Activated CD8-positive, alpha-beta T cell treated with anti-CD3 and anti-CD28 coated beads for 36 hours (primary cell): ENCODE measurements around the gene CCDC51. TPM values are rescaled to one million over a fixed set of nuclear protein-coding genes. Genes with fewer than 3 reads are reported as not detected.

Source experiments
- ATAC-seq: fragments of 200-7000 bp; cut with Tn5 transposase; one replicate; pipeline ENCODE4 v1.10.0; 2021; ENCODE audit warnings: mild to moderate bottlenecking, moderate library complexity
- CTCF ChIA-PET: fragments of 350-600 bp; sonication (Branson Sonifier 250); formaldehyde crosslinking; loops from one replicate; lab custom pipeline; 2021; ENCODE audit warnings: antibody characterized with exemption; lab: Charles Lee
- POLR2A ChIA-PET: fragments of 350-600 bp; sonication (Branson Sonifier 250); formaldehyde crosslinking; loops from one replicate; lab custom pipeline; 2021; ENCODE audit warnings: antibody characterized with exemption; lab: Charles Lee
- DNase-seq: peaks from one replicate; pipeline ENCODE4 v3.0.0-alpha.2; 2020
- H3K27ac Mint-ChIP-seq: one replicate; pipeline ENCODE4 v1.8.0; 2021; ENCODE audit warnings: mild to moderate bottlenecking, mixed read lengths
- H3K27me3 Mint-ChIP-seq: one replicate; pipeline ENCODE4 v1.8.0; 2021; ENCODE audit warnings: mixed read lengths
- H3K36me3 Mint-ChIP-seq: one replicate; pipeline ENCODE4 v1.8.0; 2021; ENCODE audit warnings: low read depth, mixed read lengths
- H3K4me1 Mint-ChIP-seq: one replicate; pipeline ENCODE4 v1.8.0; 2021; ENCODE audit warnings: low read depth, mixed read lengths
- H3K4me3 Mint-ChIP-seq: one replicate; pipeline ENCODE4 v1.8.0; 2021; ENCODE audit warnings: mild to moderate bottlenecking, moderate library complexity, mixed read lengths
- H3K9me3 Mint-ChIP-seq: one replicate; pipeline ENCODE4 v1.8.0; 2021; ENCODE audit warnings: mixed read lengths
- CTCF ChIP-seq: fragments of 200-600 bp; IDR thresholded peaks from one replicate; pipeline ENCODE4 v1.8.0; 2022; ENCODE audit warnings: antibody characterized with exemption, mild to moderate bottlenecking
- intact Hi-C: fragments of 100-400 bp; cut with micrococcal nuclease; formaldehyde crosslinking; loops from one replicate; pipeline ENCODE4 v1.10.0; 2022
- total RNA-seq, 2 experiments: library from RNA; stranded (reverse); gene quantifications; one replicate each; pipeline ENCODE4 v1.2.3, GENCODE V29; 2021

Gene CCDC51
- total RNA-seq, 2 experiments from 2014 or later, result 25.3 to 28.3 TPM

DNA sequence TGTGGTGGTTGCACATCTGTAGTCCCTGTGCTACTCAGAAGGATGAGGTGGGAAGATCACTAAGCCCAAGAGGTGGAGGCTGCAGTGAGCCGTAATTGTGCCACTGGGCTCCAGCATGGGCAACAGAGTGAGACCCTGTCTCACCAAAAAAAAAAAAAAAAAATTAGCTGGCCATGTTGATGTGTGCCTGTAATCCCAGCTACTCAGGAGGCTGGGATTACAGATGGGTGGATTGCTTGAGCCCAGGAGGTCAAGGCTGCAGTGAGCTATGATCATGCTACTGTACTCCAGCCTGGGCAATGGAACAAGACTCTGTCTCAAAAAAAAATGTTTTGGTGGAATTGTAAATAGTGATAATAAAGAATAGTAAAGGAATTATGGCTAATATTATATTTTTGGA lies 16.5 kb upstream of the CCDC51 start:
- intact Hi-C loops, result no loop called here
- ATAC-seq (no peak), DNase-seq (no peak)
- no peak overlapping the region for H3K4me3 Mint-ChIP-seq
- H3K27me3 Mint-ChIP-seq, result no peaks in the 10 kb centered on the region
- H3K36me3 Mint-ChIP-seq, result peaks cover 42% of the 10 kb centered on the region
- no peaks in the 10 kb centered on the region for H3K9me3 Mint-ChIP-seq
- ChIA-PET CTCF (interaction anchor here (0.7 to 2.6 kb wide), 5 partner anchors 8 to 263 kb away, joined by 3 to 23 read pairs (median 4); no protein-coding TSS in a partner anchor), POLR2A (interaction anchor here (1.0 to 1.1 kb wide), 2 partner anchors 9 to 145 kb away, joined by 3 to 4 read pairs; a partner anchor contains a TSS)
- no peak overlapping the region for H3K27ac Mint-ChIP-seq
- H3K4me1 Mint-ChIP-seq, result no peaks in the 10 kb centered on the region
- TF ChIP-seq CTCF, result no peak

DNA sequence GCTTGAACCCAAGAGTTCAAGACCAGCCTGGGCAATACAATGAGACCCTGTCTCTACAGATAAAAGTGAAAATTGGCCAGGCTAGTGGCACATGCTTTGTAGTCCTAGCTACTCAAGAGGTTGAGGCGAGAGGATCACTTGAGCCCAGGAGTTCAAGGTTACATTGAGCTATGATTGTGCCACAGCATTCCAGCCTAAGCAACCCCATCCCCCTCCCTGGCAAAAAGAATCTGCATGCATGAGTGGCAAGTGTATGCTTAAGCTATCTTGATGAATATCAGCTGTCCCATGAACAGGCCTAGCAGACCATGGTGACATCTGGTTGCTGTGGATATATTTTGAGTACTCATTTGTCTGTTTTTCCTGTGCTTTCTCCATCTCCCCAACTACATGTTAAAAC lies 11.4 kb upstream of the CCDC51 start:
- no peak for TF ChIP-seq CTCF
- Mint-ChIP-seq H3K9me3 (no peaks in the 10 kb centered on the region), H3K4me1 (peaks cover 15% of the 10 kb centered on the region), H3K27ac (no peak overlapping the region), H3K4me3 (no peak overlapping the region), H3K36me3 (peaks cover 36% of the 10 kb centered on the region), H3K27me3 (no peaks in the 10 kb centered on the region)
- ChIA-PET CTCF (interaction anchor here (1.2 to 5.8 kb wide), 5 partner anchors 12 to 98 kb away, joined by 3 to 55 read pairs (median 4); partner anchors contain the start of genes CCDC51 and TMA7), POLR2A (interaction anchor here (0.7 kb wide), 2 partner anchors 19 to 212 kb away, joined by 3 read pairs; no protein-coding TSS in a partner anchor)
- intact Hi-C loops, result no loop called here
- ATAC-seq (no peak), DNase-seq (no peak)

GRCh38 chr3:48446425-48447193 lies 6.7 kb upstream of the CCDC51 start, which contains the start of gene ATRIP:
TSS of gene ATRIP (plus strand) at chr3:48446737. CDS start at chr3:48446846, 109 bp downstream.
- Mint-ChIP-seq H3K9me3 (no peaks in the 10 kb centered on the region), H3K36me3 (peaks cover 34% of the 10 kb centered on the region), H3K4me1 (peaks cover 40% of the 10 kb centered on the region), H3K4me3 (peak within 1 kb of the TSS; percentile 89), H3K27me3 (no peaks in the 10 kb centered on the region), H3K27ac (peak within 1 kb of the TSS; percentile 83)
- CTCF ChIA-PET, result interaction anchor here (0.8 to 5.9 kb wide), 13 partner anchors 10 to 168 kb away, joined by 3 to 111 read pairs (median 4); no protein-coding TSS in a partner anchor
- TF ChIP-seq CTCF, result no peak
- intact Hi-C loops, result no loop called here
- DNase-seq (peak; percentile 87), ATAC-seq (peak; percentile 98)
- POLR2A ChIA-PET, result interaction anchor here (0.7 to 4.9 kb wide), 16 partner anchors 10 to 216 kb away, joined by 3 to 32 read pairs (median 3); partner anchors contain the start of genes CELSR3 and ZNF589

DNA sequence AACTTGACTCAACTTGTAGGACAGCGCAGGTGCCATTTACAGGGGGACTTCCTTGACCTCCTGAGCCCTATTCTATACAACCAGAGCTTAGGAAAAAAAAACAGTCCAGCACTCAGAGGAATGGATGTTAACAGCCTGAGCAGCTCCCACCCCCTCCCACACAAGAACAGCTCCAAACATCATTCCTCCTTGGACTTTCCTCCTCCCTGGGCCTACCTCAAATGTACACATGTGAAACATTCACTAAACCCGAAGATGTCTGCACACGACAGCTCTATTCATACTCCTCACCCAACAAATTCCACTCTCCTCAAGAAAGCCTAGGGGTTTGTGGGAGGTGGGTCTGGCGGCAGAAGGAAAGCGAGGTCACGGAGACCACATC lies 6.1 kb upstream of the CCDC51 start:
- Mint-ChIP-seq H3K27me3 (no peaks in the 10 kb centered on the region), H3K27ac (peak overlapping the region; percentile 83), H3K4me3 (peak overlapping the region; percentile 89), H3K36me3 (peaks cover 36% of the 10 kb centered on the region), H3K9me3 (no peaks in the 10 kb centered on the region), H3K4me1 (peaks cover 42% of the 10 kb centered on the region)
- CTCF ChIA-PET, result interaction anchor here (0.7 to 5.9 kb wide), 16 partner anchors 10 to 172 kb away, joined by 3 to 111 read pairs (median 4); no protein-coding TSS in a partner anchor
- TF ChIP-seq CTCF, result no peak
- POLR2A ChIA-PET, result interaction anchor here (0.6 to 4.9 kb wide), 17 partner anchors 10 to 217 kb away, joined by 3 to 32 read pairs (median 3); partner anchors contain the start of genes CELSR3 and ZNF589
- DNase-seq (no peak), ATAC-seq (no peak)
- intact Hi-C loops, result no loop called here
